ENCODE measurements around the gene GDPD5.

GDPD5 gene

GRCh38 chr11:75536786-75537641 lies 11.3 kb upstream of the GDPD5 start:
- DNase-seq (peak; percentile 54), ATAC-seq (peak; percentile 93)

- DNase-seq (no peak), ATAC-seq (no peak)
These were observed 9.3 kb upstream of the GDPD5 start for GRCh38 chr11:75535071-75535470.

- no peak for ATAC-seq
These were observed 8.7 kb upstream of the GDPD5 start for GRCh38 chr11:75534259-75535069.

GRCh38 chr11:75533896-75534258 lies 8.1 kb upstream of the GDPD5 start:
- DNase-seq: no peak

More at GRCh38 chr11:75534259-75535069, 8.7 kb upstream of the GDPD5 start:
- DNase-seq: no peak

GRCh38 chr11:75532200-75533048 lies 6.7 kb upstream of the GDPD5 start:
- ATAC-seq: peak; percentile 54
- DNase-seq: peak; percentile 84

More at GRCh38 chr11:75533896-75534258, 8.1 kb upstream of the GDPD5 start:
- ATAC-seq: no peak

- DNase-seq: no peak
- no peak for ATAC-seq
These were observed 5.6 kb upstream of the GDPD5 start for GRCh38 chr11:75531325-75531724.

GRCh38 chr11:75530577-75530976 lies 4.8 kb upstream of the GDPD5 start:
- DNase-seq (no peak), ATAC-seq (no peak)

GRCh38 chr11:75527938-75528735 lies 2.4 kb upstream of the GDPD5 start:
- ATAC-seq (no peak), DNase-seq (no peak)

- no peak for ATAC-seq
- no peak for DNase-seq
These were observed 1.4 kb upstream of the GDPD5 start for GRCh38 chr11:75527130-75527529.

GRCh38 chr11:75526192-75526541 lies 426 bp upstream of the GDPD5 start:
- ATAC-seq (no peak), DNase-seq (no peak)

GRCh38 chr11:75524665-75525432 lies 892 bp downstream of the GDPD5 start:
- DNase-seq (peak; percentile 37), ATAC-seq (no peak)

- DNase-seq (peak; percentile 16), ATAC-seq (no peak)
These were observed 1.7 kb downstream of the GDPD5 start for GRCh38 chr11:75523811-75524664.

- no peak for DNase-seq
- no peak for ATAC-seq
These were observed 2.6 kb downstream of the GDPD5 start for GRCh38 chr11:75523189-75523588.

- DNase-seq (no peak), ATAC-seq (no peak)
These were observed 3.3 kb downstream of the GDPD5 start for GRCh38 chr11:75522286-75523044.

- no peak for ATAC-seq
These were observed 5.1 kb downstream of the GDPD5 start for GRCh38 chr11:75520688-75521087.

GRCh38 chr11:75518771-75519653 lies 6.7 kb downstream of the GDPD5 start:
- ATAC-seq (no peak), DNase-seq (no peak)

More at GRCh38 chr11:75520688-75521087, 5.1 kb downstream of the GDPD5 start:
- DNase-seq: no peak

GRCh38 chr11:75518204-75518549 lies 7.6 kb downstream of the GDPD5 start:
- ATAC-seq (no peak), DNase-seq (no peak)

GRCh38 chr11:75516886-75517285 lies 8.9 kb downstream of the GDPD5 start:
- no peak for ATAC-seq
- DNase-seq: no peak

All from stimulated activated naive CD8-positive, alpha-beta T cell treated with anti-CD3 and anti-CD28 coated beads, Interleukin-15, Interleukin-2, amounts not matched to agents 100 U/mL and 50 U/mL, for 24 hours (primary cell).